Lower leg skin (tissue), 3 donors: ENCODE measurements around the gene NOSTRIN.

Source experiments
- POLR2A ChIP-seq, 2 donors: fragments of 450-650 bp; IDR thresholded peaks; one replicate each; pipeline ENCODE4 v1.6.1; 2016 to 2017; ENCODE audit warnings: antibody characterized with exemption in 2 of 2, mild to moderate bottlenecking in 1 of 2, moderate library complexity in 1 of 2
- TF ChIP-seq, protein P1 (sequence below), 3 donors: fragments of 450-650 bp; IDR thresholded peaks; one replicate each; pipeline ENCODE4 v1.5.1; 2016; ENCODE audit warnings: antibody characterized with exemption in 3 of 3, mild to moderate bottlenecking in 3 of 3, moderate library complexity in 2 of 3

DNA sequence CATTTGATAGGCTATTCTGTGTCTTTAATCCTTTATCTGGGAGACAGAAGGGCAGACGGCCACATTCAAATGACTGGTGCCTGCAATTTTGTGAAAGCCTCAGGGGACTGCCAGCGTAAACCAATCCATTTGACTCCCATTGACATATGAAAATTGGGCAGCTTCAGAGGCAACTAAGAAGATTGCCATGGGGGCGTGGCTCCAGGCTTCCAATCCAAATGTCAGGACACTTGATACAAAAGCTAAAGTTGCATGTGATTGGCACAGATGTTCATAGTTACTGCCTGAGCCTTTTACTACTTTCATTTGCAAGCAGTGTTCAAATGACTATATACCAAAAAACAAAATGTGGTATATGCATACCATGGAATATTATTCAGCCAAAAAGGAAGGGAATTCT lies 45.8 kb downstream of the NOSTRIN start:
- TF ChIP-seq, protein P1, sequence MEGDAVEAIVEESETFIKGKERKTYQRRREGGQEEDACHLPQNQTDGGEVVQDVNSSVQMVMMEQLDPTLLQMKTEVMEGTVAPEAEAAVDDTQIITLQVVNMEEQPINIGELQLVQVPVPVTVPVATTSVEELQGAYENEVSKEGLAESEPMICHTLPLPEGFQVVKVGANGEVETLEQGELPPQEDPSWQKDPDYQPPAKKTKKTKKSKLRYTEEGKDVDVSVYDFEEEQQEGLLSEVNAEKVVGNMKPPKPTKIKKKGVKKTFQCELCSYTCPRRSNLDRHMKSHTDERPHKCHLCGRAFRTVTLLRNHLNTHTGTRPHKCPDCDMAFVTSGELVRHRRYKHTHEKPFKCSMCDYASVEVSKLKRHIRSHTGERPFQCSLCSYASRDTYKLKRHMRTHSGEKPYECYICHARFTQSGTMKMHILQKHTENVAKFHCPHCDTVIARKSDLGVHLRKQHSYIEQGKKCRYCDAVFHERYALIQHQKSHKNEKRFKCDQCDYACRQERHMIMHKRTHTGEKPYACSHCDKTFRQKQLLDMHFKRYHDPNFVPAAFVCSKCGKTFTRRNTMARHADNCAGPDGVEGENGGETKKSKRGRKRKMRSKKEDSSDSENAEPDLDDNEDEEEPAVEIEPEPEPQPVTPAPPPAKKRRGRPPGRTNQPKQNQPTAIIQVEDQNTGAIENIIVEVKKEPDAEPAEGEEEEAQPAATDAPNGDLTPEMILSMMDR (IDR thresholded peaks at IDR 0.05) = no peak
- TF ChIP-seq POLR2A (IDR thresholded peaks at IDR 0.05) = no peak
